H9 (cell line): ENCODE results near the gene BAAT. TPM values are rescaled to one million over a fixed set of nuclear protein-coding genes. Genes with fewer than 3 reads are reported as not detected.

Experiments used
- DNase-seq: peaks from one replicate; pipeline ENCODE4 v3.0.0-alpha.2; 2017
- H2AFZ ChIP-seq: one replicate; pipeline ENCODE4 v1.6.1; 2013; ENCODE audit warnings: mild to moderate bottlenecking, low read length, control low read depth, moderate library complexity
- H2AK5ac ChIP-seq: 2 replicates; pipeline ENCODE4 v1.6.1; 2013; ENCODE audit warnings: low read length, control low read depth, mixed read lengths; ENCODE audit not compliant: insufficient read length
- H2BK120ac ChIP-seq: one replicate; pipeline ENCODE4 v1.6.1; 2013; ENCODE audit warnings: low read depth, mild to moderate bottlenecking, low read length, control low read depth, inconsistent platforms; ENCODE audit not compliant: poor library complexity, severe bottlenecking
- H2BK12ac ChIP-seq: 2 replicates; pipeline ENCODE4 v1.6.1; 2013; ENCODE audit warnings: low read length, control low read depth, mixed read lengths, low read depth; ENCODE audit not compliant: insufficient read length
- H2BK15ac ChIP-seq: 2 replicates; pipeline ENCODE4 v1.6.1; 2013; ENCODE audit warnings: low read depth, low read length, control low read depth
- H2BK20ac ChIP-seq: one replicate; pipeline ENCODE4 v1.6.1; 2013; ENCODE audit warnings: low read depth, mild to moderate bottlenecking, low read length, control low read depth, inconsistent platforms; ENCODE audit not compliant: poor library complexity, severe bottlenecking
- H2BK5ac ChIP-seq: 2 replicates; pipeline ENCODE4 v1.6.1; 2013; ENCODE audit warnings: low read length, control low read depth, mixed read lengths; ENCODE audit not compliant: insufficient read length
- H3K14ac ChIP-seq: 2 replicates; pipeline ENCODE4 v1.6.1; 2013; ENCODE audit warnings: low read length, control low read depth; ENCODE audit not compliant: insufficient read depth
- H3K18ac ChIP-seq: 2 replicates; pipeline ENCODE4 v1.6.1; 2013; ENCODE audit warnings: low read depth, mild to moderate bottlenecking, mixed read lengths, low read length, control low read depth; ENCODE audit not compliant: insufficient read length
- H3K23ac ChIP-seq: 2 replicates; pipeline ENCODE4 v1.6.1; 2013; ENCODE audit warnings: low read length, control low read depth, mixed read lengths, low read depth; ENCODE audit not compliant: insufficient read length
- H3K23me2 ChIP-seq: 2 replicates; pipeline ENCODE4 v1.6.1; 2013; ENCODE audit warnings: low read depth, mild to moderate bottlenecking, mixed read lengths, low read length, control low read depth; ENCODE audit not compliant: insufficient read length, poor library complexity, severe bottlenecking
- H3K27ac ChIP-seq: 2 replicates; pipeline ENCODE4 v1.5.1; 2013; ENCODE audit warnings: low read length, control low read depth, mixed read lengths, low read depth; ENCODE audit not compliant: insufficient read length
- H3K27me3 ChIP-seq: 2 replicates; pipeline ENCODE4 v1.6.1; 2013; ENCODE audit warnings: low read length, control low read depth, inconsistent platforms; ENCODE audit not compliant: insufficient read depth
- H3K4ac ChIP-seq: 2 replicates; pipeline ENCODE4 v1.6.1; 2013; ENCODE audit warnings: low read depth, mild to moderate bottlenecking, control low read depth, inconsistent platforms, low read length, moderate library complexity
- H3K4me1 ChIP-seq: 2 replicates; pipeline ENCODE4 v1.6.1; 2013; ENCODE audit warnings: low read length, control low read depth, inconsistent platforms; ENCODE audit not compliant: insufficient read depth
- H3K4me2 ChIP-seq: 2 replicates; pipeline ENCODE4 v1.6.1; 2013; ENCODE audit warnings: low read length, control low read depth, mixed read lengths; ENCODE audit not compliant: insufficient read length, insufficient read depth
- H3K56ac ChIP-seq: 2 replicates; pipeline ENCODE4 v1.6.1; 2013; ENCODE audit warnings: low read depth, mild to moderate bottlenecking, mixed read lengths, low read length, control low read depth; ENCODE audit not compliant: insufficient read length
- H3K79me1 ChIP-seq: 2 replicates; pipeline ENCODE4 v1.6.1; 2013; ENCODE audit warnings: low read depth, mild to moderate bottlenecking, moderate library complexity, low read length, control low read depth, inconsistent platforms; ENCODE audit not compliant: insufficient read depth, poor library complexity, severe bottlenecking
- H3K79me2 ChIP-seq: 2 replicates; pipeline ENCODE4 v1.6.1; 2013; ENCODE audit warnings: low read length, control low read depth, inconsistent platforms; ENCODE audit not compliant: insufficient read depth
- H3K9ac ChIP-seq: 2 replicates; pipeline ENCODE4 v1.6.1; 2013; ENCODE audit warnings: low read length, control low read depth, mixed read lengths; ENCODE audit not compliant: insufficient read length; ENCODE audit errors: extremely low read depth
- H3K9me3 ChIP-seq: one replicate; pipeline ENCODE4 v1.6.1; 2013; ENCODE audit warnings: low read depth, low read length, inconsistent platforms; ENCODE audit not compliant: control insufficient read depth
- H3T11ph ChIP-seq: one replicate; pipeline ENCODE4 v1.6.1; 2013; ENCODE audit warnings: mild to moderate bottlenecking, low read length, control low read depth, inconsistent platforms
- H4K20me1 ChIP-seq: one replicate; pipeline ENCODE4 v1.6.1; 2013; ENCODE audit not compliant: control insufficient read depth, insufficient read length, insufficient read depth
- H4K5ac ChIP-seq: 2 replicates; pipeline ENCODE4 v1.6.1; 2013; ENCODE audit warnings: low read depth, mild to moderate bottlenecking, mixed read lengths, low read length, control low read depth; ENCODE audit not compliant: insufficient read length
- H4K8ac ChIP-seq: replicated peaks from 2 replicates; pipeline ENCODE4 v1.6.1; 2013; ENCODE audit warnings: low read length, control low read depth, mixed read lengths, low read depth; ENCODE audit not compliant: insufficient read length
- H4K91ac ChIP-seq: 2 replicates; pipeline ENCODE4 v1.6.1; 2013; ENCODE audit warnings: low read depth, mild to moderate bottlenecking, moderate library complexity, mixed read lengths, low read length, control low read depth; ENCODE audit not compliant: insufficient read length
- H3K27ac Mint-ChIP-seq, 3 experiments: 2 replicates in 2 of 3; 3 replicates in 1 of 3; pipeline ENCODE4 v1.8.0; 2020 to 2021; ENCODE audit warnings: mixed read lengths in 3 of 3, mild to moderate bottlenecking in 1 of 3, moderate library complexity in 1 of 3
- H3K27me3 Mint-ChIP-seq: 2 replicates; pipeline ENCODE4 v1.8.0; 2021; ENCODE audit warnings: low read depth, mild to moderate bottlenecking, moderate library complexity, mixed read lengths
- H3K36me3 Mint-ChIP-seq, 3 experiments: 2 replicates in 2 of 3; 3 replicates in 1 of 3; pipeline ENCODE4 v1.8.0; 2020 to 2021; ENCODE audit warnings: low read depth in 3 of 3, mixed read lengths in 3 of 3; ENCODE audit not compliant: insufficient read depth in 1 of 3
- H3K4me1 Mint-ChIP-seq, 2 experiments: 2 replicates each; pipeline ENCODE4 v1.8.0; 2020; ENCODE audit warnings: mixed read lengths in 2 of 2
- H3K4me3 Mint-ChIP-seq, 2 experiments: 2 replicates in 1 of 2; 3 replicates in 1 of 2; pipeline ENCODE4 v1.8.0; 2020 to 2021; ENCODE audit warnings: mild to moderate bottlenecking in 2 of 2, mixed read lengths in 2 of 2, moderate library complexity in 1 of 2
- H3K9me3 Mint-ChIP-seq, 2 experiments: 2 replicates in 1 of 2; 3 replicates in 1 of 2; pipeline ENCODE4 v1.8.0; 2020; ENCODE audit warnings: mild to moderate bottlenecking in 2 of 2, mixed read lengths in 2 of 2, moderate library complexity in 1 of 2
- CTCF ChIP-seq: fragments of 200-600 bp; sonication (generic); conservative IDR thresholded peaks from 3 replicates; pipeline ENCODE4 v1.8.0; 2021; ENCODE audit warnings: antibody characterized with exemption, mild to moderate bottlenecking
- total RNA-seq: library from RNA; stranded (reverse); gene quantifications from 2 replicates; pipeline ENCODE4 v1.2.1, GENCODE V29; 2021

BAAT gene
- total RNA-seq, 1 experiment from 2014 or later = 0.09 TPM

GRCh38 chr9:101432171-101432570 is 47.4 kb upstream of the BAAT start:
- no peak overlapping the region for H2BK20ac ChIP-seq
- no peaks in the 10 kb centered on the region for H3K4me1 ChIP-seq
- H4K8ac ChIP-seq = no peak overlapping the region
- Mint-ChIP-seq H3K27ac (no peak overlapping the region), H3K4me1 (no peaks in the 10 kb centered on the region), H3K36me3 (no peaks in the 10 kb centered on the region), H3K4me3 (no peak overlapping the region), H3K9me3 (no peaks in the 10 kb centered on the region), H3K27me3 (peaks cover 1% of the 10 kb centered on the region)
- H3K9ac ChIP-seq = no peak overlapping the region
- H2BK120ac ChIP-seq = no peak overlapping the region
- DNase-seq = no peak
- no peaks in the 10 kb centered on the region for H3K79me2 ChIP-seq
- H2BK15ac ChIP-seq = no peak overlapping the region
- H2BK5ac ChIP-seq = no peak overlapping the region
- no peaks in the 10 kb centered on the region for H3K23me2 ChIP-seq
- H3K4ac ChIP-seq = no peak overlapping the region
- H2AK5ac ChIP-seq = no peak overlapping the region
- no peaks in the 10 kb centered on the region for H3K27me3 ChIP-seq
- no peak overlapping the region for H3T11ph ChIP-seq
- H3K79me1 ChIP-seq = no peaks in the 10 kb centered on the region
- H3K18ac ChIP-seq = no peak overlapping the region
- H4K20me1 ChIP-seq = no peaks in the 10 kb centered on the region
- H2AFZ ChIP-seq = no peak overlapping the region
- H3K9me3 ChIP-seq = no peaks in the 10 kb centered on the region
- H3K4me2 ChIP-seq = no peak overlapping the region
- H3K23ac ChIP-seq = no peak overlapping the region
- H3K14ac ChIP-seq = no peak overlapping the region
- H4K5ac ChIP-seq = no peak overlapping the region
- H2BK12ac ChIP-seq = no peak overlapping the region
- TF ChIP-seq CTCF = no peak
- H3K27ac ChIP-seq = no peak overlapping the region
- H3K56ac ChIP-seq = no peak overlapping the region
- no peak overlapping the region for H4K91ac ChIP-seq
